GM18519 (cell line): ENCODE measurements around the gene CST9.

Experiments used
- ATAC-seq: cut with Tn5 transposase; IDR thresholded peaks from one replicate; pipeline ENCODE4 v1.9.1; 2021; ENCODE audit warnings: mild to moderate bottlenecking, moderate library complexity; ENCODE audit not compliant: unreplicated experiment, low FRiP score

The CST9 gene

GRCh38 chr20:23562721-23563342 is 42.9 kb downstream of the CST9 start:
- no peak for ATAC-seq

GRCh38 chr20:23554401-23554800 is 51.3 kb downstream of the CST9 start:
- no peak for ATAC-seq
